ENCODE data around the gene TNFRSF8.

DNA sequence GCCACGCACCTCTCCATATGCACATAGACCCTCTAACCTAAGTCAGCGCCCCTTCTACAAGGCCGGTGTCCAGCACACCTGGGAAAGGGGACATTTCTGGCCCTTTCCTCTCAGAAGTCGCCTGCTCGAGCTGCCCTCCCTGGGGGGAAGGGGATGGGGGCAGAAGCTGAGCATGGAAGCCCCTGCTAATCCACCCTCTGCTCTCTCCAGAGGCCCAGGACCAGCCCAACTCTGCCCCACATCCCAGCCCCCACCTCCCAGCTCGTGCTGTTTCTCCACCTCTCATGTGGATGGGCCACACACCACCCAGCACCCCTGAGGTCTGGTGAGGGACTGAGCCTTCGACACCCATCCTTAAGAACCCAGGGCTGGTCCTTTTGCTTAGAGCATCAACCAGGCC, 118.5 kb downstream of the TNFRSF8 start:
- TF ChIP-seq POLR2A (IDR thresholded peaks at IDR 0.05; ENCODE audit: low read length): no peak
- no peak for TF ChIP-seq GATA1 (IDR thresholded peaks at IDR 0.05; ENCODE audit: low read depth, low read length)

Measured in erythroblast (primary cell).